Adipocyte (in vitro differentiated cells): ENCODE data around the gene MAFG.

Experiments used
- DNase-seq: peaks from one replicate; pipeline ENCODE4 v3.0.0-alpha.2; 2015; ENCODE audit warnings: low read depth
- H3K27me3 ChIP-seq: replicated peaks from 2 replicates; pipeline ENCODE4 v1.7.0; 2013; ENCODE audit warnings: mild to moderate bottlenecking, low read length, moderate library complexity; ENCODE audit not compliant: control insufficient read depth, insufficient read depth
- H3K36me3 ChIP-seq: 2 replicates; pipeline ENCODE4 v1.7.0; 2013; ENCODE audit warnings: low read length, mild to moderate bottlenecking, moderate library complexity; ENCODE audit not compliant: control insufficient read depth, insufficient read depth, severe bottlenecking
- H3K4me1 ChIP-seq: 2 replicates; pipeline ENCODE4 v1.7.0; 2013; ENCODE audit warnings: mild to moderate bottlenecking, low read length, moderate library complexity; ENCODE audit not compliant: control insufficient read depth, insufficient read depth
- H3K4me3 ChIP-seq: 2 replicates; pipeline ENCODE4 v1.7.0; 2013; ENCODE audit warnings: mild to moderate bottlenecking, low read length, moderate library complexity
- H3K9ac ChIP-seq: 2 replicates; pipeline ENCODE4 v1.7.0; 2013; ENCODE audit warnings: mild to moderate bottlenecking, low read length, moderate library complexity
- H3K9me3 ChIP-seq: 2 replicates; pipeline ENCODE4 v1.7.0; 2013; ENCODE audit warnings: mild to moderate bottlenecking, low read length, moderate library complexity; ENCODE audit not compliant: control insufficient read depth

MAFG gene

GRCh38 chr17:81901167-81902022 lies 26.1 kb downstream of the MAFG start:
- no peak overlapping the region for H3K4me3 ChIP-seq

GRCh38 chr17:81900181-81900820 lies 27.2 kb downstream of the MAFG start:
- H3K4me3 ChIP-seq, result no peak overlapping the region
- H3K36me3 ChIP-seq, result peaks cover 40% of the 10 kb centered on the region
- H3K9ac ChIP-seq, result no peak overlapping the region
- no peak for DNase-seq
- H3K27me3 ChIP-seq, result no peaks in the 10 kb centered on the region
- H3K4me1 ChIP-seq, result peaks cover 8% of the 10 kb centered on the region
- H3K9me3 ChIP-seq, result no peaks in the 10 kb centered on the region

More at GRCh38 chr17:81901167-81902022, 26.1 kb downstream of the MAFG start:
- no peak for DNase-seq
- H3K9me3 ChIP-seq, result no peaks in the 10 kb centered on the region
- no peak overlapping the region for H3K9ac ChIP-seq
- H3K27me3 ChIP-seq, result no peaks in the 10 kb centered on the region
- peaks cover 47% of the 10 kb centered on the region for H3K36me3 ChIP-seq
- peaks cover 8% of the 10 kb centered on the region for H3K4me1 ChIP-seq

- Histone ChIP-seq H3K4me3 (no peak overlapping the region), H3K36me3 (peaks cover 40% of the 10 kb centered on the region), H3K4me1 (peaks cover 8% of the 10 kb centered on the region), H3K27me3 (no peaks in the 10 kb centered on the region), H3K9ac (no peak overlapping the region), H3K9me3 (no peaks in the 10 kb centered on the region)
- DNase-seq, result no peak
These were observed 27.9 kb downstream of the MAFG start for GRCh38 chr17:81899514-81900166.

GRCh38 chr17:81898885-81899284 lies 28.6 kb downstream of the MAFG start:
- no peak overlapping the region for H3K9ac ChIP-seq
- no peaks in the 10 kb centered on the region for H3K9me3 ChIP-seq
- H3K36me3 ChIP-seq, result peaks cover 32% of the 10 kb centered on the region
- H3K27me3 ChIP-seq, result no peaks in the 10 kb centered on the region
- no peak overlapping the region for H3K4me3 ChIP-seq
- peaks cover 8% of the 10 kb centered on the region for H3K4me1 ChIP-seq
- DNase-seq, result no peak

- H3K9me3 ChIP-seq, result no peaks in the 10 kb centered on the region
- peaks cover 26% of the 10 kb centered on the region for H3K36me3 ChIP-seq
- peaks cover 8% of the 10 kb centered on the region for H3K4me1 ChIP-seq
- no peak overlapping the region for H3K9ac ChIP-seq
- no peak overlapping the region for H3K4me3 ChIP-seq
- H3K27me3 ChIP-seq, result no peaks in the 10 kb centered on the region
- DNase-seq, result peak; percentile 79
These were observed 29.3 kb downstream of the MAFG start for GRCh38 chr17:81898029-81898866.

- peaks cover 11% of the 10 kb centered on the region for H3K4me1 ChIP-seq
- H3K9ac ChIP-seq, result no peak overlapping the region
- H3K4me3 ChIP-seq, result no peak overlapping the region
- H3K36me3 ChIP-seq, result peaks cover 26% of the 10 kb centered on the region
- no peaks in the 10 kb centered on the region for H3K27me3 ChIP-seq
- H3K9me3 ChIP-seq, result no peaks in the 10 kb centered on the region
- no peak for DNase-seq
These were observed 32.1 kb downstream of the MAFG start for GRCh38 chr17:81895400-81895799.

- DNase-seq, result no peak
- Histone ChIP-seq H3K4me1 (peaks cover 17% of the 10 kb centered on the region), H3K4me3 (peak overlapping the region; percentile 83), H3K9me3 (no peaks in the 10 kb centered on the region), H3K9ac (peak overlapping the region; percentile 93), H3K36me3 (peaks cover 42% of the 10 kb centered on the region), H3K27me3 (no peaks in the 10 kb centered on the region)
These were observed 36.3 kb downstream of the MAFG start for GRCh38 chr17:81891303-81891552.

GRCh38 chr17:81890447-81891302 lies 36.9 kb downstream of the MAFG start:
- Histone ChIP-seq H3K36me3 (peaks cover 42% of the 10 kb centered on the region), H3K9ac (peak overlapping the region; percentile 93), H3K9me3 (no peaks in the 10 kb centered on the region), H3K4me3 (peak overlapping the region; percentile 83), H3K4me1 (peaks cover 21% of the 10 kb centered on the region), H3K27me3 (no peaks in the 10 kb centered on the region)
- peak; percentile 49 for DNase-seq

- peaks cover 35% of the 10 kb centered on the region for H3K36me3 ChIP-seq
- peak overlapping the region; percentile 83 for H3K4me3 ChIP-seq
- H3K27me3 ChIP-seq, result no peaks in the 10 kb centered on the region
- no peaks in the 10 kb centered on the region for H3K9me3 ChIP-seq
- H3K9ac ChIP-seq, result peak overlapping the region; percentile 93
- DNase-seq, result no peak
- peaks cover 26% of the 10 kb centered on the region for H3K4me1 ChIP-seq
These were observed 37.9 kb downstream of the MAFG start for GRCh38 chr17:81889602-81890001.

GRCh38 chr17:81888988-81889595 lies 38.4 kb downstream of the MAFG start:
- Histone ChIP-seq H3K27me3 (no peaks in the 10 kb centered on the region), H3K9me3 (no peaks in the 10 kb centered on the region), H3K9ac (no peak overlapping the region), H3K4me3 (no peak overlapping the region), H3K36me3 (peaks cover 35% of the 10 kb centered on the region), H3K4me1 (peaks cover 31% of the 10 kb centered on the region)
- no peak for DNase-seq
